ENCODE results near the gene FANCC.

Gene FANCC

GRCh38 chr9:95107001-95107749 lies 210.3 kb downstream of the FANCC start:
- Histone ChIP-seq H3K4me1 (ENCODE audit: control insufficient read depth in 2 of 2, insufficient read depth in 2 of 2, low read length in 2 of 2) (peaks cover 0 to under 1% of the 10 kb centered on the region in 2 donors), H3K36me3 (ENCODE audit: control insufficient read depth in 2 of 2, insufficient read depth in 2 of 2, low read length in 2 of 2) (peaks cover 11 to 13% of the 10 kb centered on the region in 2 donors), H3K9ac (ENCODE audit: low read depth in 1 of 2, low read length in 2 of 2) (no peak overlapping the region), H3K27ac (ENCODE audit: low read depth in 2 of 2, low read length in 2 of 2) (peak overlapping the region in 1 of 2 donors; percentile 49), H3K27me3 (ENCODE audit: control insufficient read depth in 2 of 2, insufficient read depth in 2 of 2, low read length in 2 of 2) (no peaks in the 10 kb centered on the region), H3K4me3 (ENCODE audit: low read length in 2 of 2) (no peak overlapping the region), H3K9me3 (ENCODE audit: control insufficient read depth in 2 of 2, low read length in 2 of 2) (no peaks in the 10 kb centered on the region)

GRCh38 chr9:95105519-95106287 lies 211.8 kb downstream of the FANCC start:
- H3K4me1 ChIP-seq (ENCODE audit: control insufficient read depth in 2 of 2, insufficient read depth in 2 of 2, low read length in 2 of 2) = peaks cover 0 to 3% of the 10 kb centered on the region in 2 donors
- H3K9me3 ChIP-seq (ENCODE audit: control insufficient read depth in 2 of 2, low read length in 2 of 2) = no peaks in the 10 kb centered on the region
- no peak overlapping the region for H3K4me3 ChIP-seq (ENCODE audit: low read length in 2 of 2)
- no peak overlapping the region for H3K27ac ChIP-seq (ENCODE audit: low read depth in 2 of 2, low read length in 2 of 2)
- H3K27me3 ChIP-seq (ENCODE audit: control insufficient read depth in 2 of 2, insufficient read depth in 2 of 2, low read length in 2 of 2) = no peaks in the 10 kb centered on the region
- no peak overlapping the region for H3K9ac ChIP-seq (ENCODE audit: low read depth in 1 of 2, low read length in 2 of 2)
- peaks cover 10 to 14% of the 10 kb centered on the region in 2 donors for H3K36me3 ChIP-seq (ENCODE audit: control insufficient read depth in 2 of 2, insufficient read depth in 2 of 2, low read length in 2 of 2)

GRCh38 chr9:95104980-95105379 lies 212.5 kb downstream of the FANCC start:
- no peak overlapping the region for H3K4me3 ChIP-seq (ENCODE audit: low read length in 2 of 2)
- peaks cover 0 to 3% of the 10 kb centered on the region in 2 donors for H3K4me1 ChIP-seq (ENCODE audit: control insufficient read depth in 2 of 2, insufficient read depth in 2 of 2, low read length in 2 of 2)
- H3K9ac ChIP-seq (ENCODE audit: low read depth in 1 of 2, low read length in 2 of 2) = no peak overlapping the region
- no peak overlapping the region for H3K27ac ChIP-seq (ENCODE audit: low read depth in 2 of 2, low read length in 2 of 2)
- H3K27me3 ChIP-seq (ENCODE audit: control insufficient read depth in 2 of 2, insufficient read depth in 2 of 2, low read length in 2 of 2) = no peaks in the 10 kb centered on the region
- H3K9me3 ChIP-seq (ENCODE audit: control insufficient read depth in 2 of 2, low read length in 2 of 2) = no peaks in the 10 kb centered on the region
- peaks cover 10 to 13% of the 10 kb centered on the region in 2 donors for H3K36me3 ChIP-seq (ENCODE audit: control insufficient read depth in 2 of 2, insufficient read depth in 2 of 2, low read length in 2 of 2)

GRCh38 chr9:95104581-95104960 lies 212.9 kb downstream of the FANCC start:
- Histone ChIP-seq H3K36me3 (ENCODE audit: control insufficient read depth in 2 of 2, insufficient read depth in 2 of 2, low read length in 2 of 2) (peaks cover 10 to 12% of the 10 kb centered on the region in 2 donors), H3K9ac (ENCODE audit: low read depth in 1 of 2, low read length in 2 of 2) (no peak overlapping the region), H3K27ac (ENCODE audit: low read depth in 2 of 2, low read length in 2 of 2) (no peak overlapping the region), H3K27me3 (ENCODE audit: control insufficient read depth in 2 of 2, insufficient read depth in 2 of 2, low read length in 2 of 2) (no peaks in the 10 kb centered on the region), H3K4me3 (ENCODE audit: low read length in 2 of 2) (no peak overlapping the region), H3K4me1 (ENCODE audit: control insufficient read depth in 2 of 2, insufficient read depth in 2 of 2, low read length in 2 of 2) (peaks cover 0 to 3% of the 10 kb centered on the region in 2 donors), H3K9me3 (ENCODE audit: control insufficient read depth in 2 of 2, low read length in 2 of 2) (no peaks in the 10 kb centered on the region)

- Histone ChIP-seq H3K27ac (ENCODE audit: low read depth in 2 of 2, low read length in 2 of 2) (no peak overlapping the region), H3K9me3 (ENCODE audit: control insufficient read depth in 2 of 2, low read length in 2 of 2) (no peaks in the 10 kb centered on the region), H3K27me3 (ENCODE audit: control insufficient read depth in 2 of 2, insufficient read depth in 2 of 2, low read length in 2 of 2) (no peaks in the 10 kb centered on the region), H3K4me3 (ENCODE audit: low read length in 2 of 2) (no peak overlapping the region), H3K36me3 (ENCODE audit: control insufficient read depth in 2 of 2, insufficient read depth in 2 of 2, low read length in 2 of 2) (peaks cover 13% of the 10 kb centered on the region in 2 donors), H3K4me1 (ENCODE audit: control insufficient read depth in 2 of 2, insufficient read depth in 2 of 2, low read length in 2 of 2) (peaks cover 0 to 3% of the 10 kb centered on the region in 2 donors), H3K9ac (ENCODE audit: low read depth in 1 of 2, low read length in 2 of 2) (no peak overlapping the region)
These were observed 213.5 kb downstream of the FANCC start for GRCh38 chr9:95103871-95104580.

GRCh38 chr9:95103281-95103771 lies 214.2 kb downstream of the FANCC start:
- no peaks in the 10 kb centered on the region for H3K9me3 ChIP-seq (ENCODE audit: control insufficient read depth in 2 of 2, low read length in 2 of 2)
- H3K4me3 ChIP-seq (ENCODE audit: low read length in 2 of 2) = no peak overlapping the region
- no peak overlapping the region for H3K9ac ChIP-seq (ENCODE audit: low read depth in 1 of 2, low read length in 2 of 2)
- no peak overlapping the region for H3K27ac ChIP-seq (ENCODE audit: low read depth in 2 of 2, low read length in 2 of 2)
- peaks cover 13% of the 10 kb centered on the region in 2 donors for H3K36me3 ChIP-seq (ENCODE audit: control insufficient read depth in 2 of 2, insufficient read depth in 2 of 2, low read length in 2 of 2)
- H3K4me1 ChIP-seq (ENCODE audit: control insufficient read depth in 2 of 2, insufficient read depth in 2 of 2, low read length in 2 of 2) = peaks cover 0 to 3% of the 10 kb centered on the region in 2 donors
- no peaks in the 10 kb centered on the region for H3K27me3 ChIP-seq (ENCODE audit: control insufficient read depth in 2 of 2, insufficient read depth in 2 of 2, low read length in 2 of 2)

- Histone ChIP-seq H3K4me1 (ENCODE audit: control insufficient read depth in 2 of 2, insufficient read depth in 2 of 2, low read length in 2 of 2) (peaks cover 0 to 3% of the 10 kb centered on the region in 2 donors), H3K27me3 (ENCODE audit: control insufficient read depth in 2 of 2, insufficient read depth in 2 of 2, low read length in 2 of 2) (no peaks in the 10 kb centered on the region), H3K4me3 (ENCODE audit: low read length in 2 of 2) (no peak overlapping the region), H3K36me3 (ENCODE audit: control insufficient read depth in 2 of 2, insufficient read depth in 2 of 2, low read length in 2 of 2) (peaks cover 13% of the 10 kb centered on the region in 2 donors), H3K9me3 (ENCODE audit: control insufficient read depth in 2 of 2, low read length in 2 of 2) (no peaks in the 10 kb centered on the region), H3K27ac (ENCODE audit: low read depth in 2 of 2, low read length in 2 of 2) (peak overlapping the region in 1 of 2 donors; percentile 24), H3K9ac (ENCODE audit: low read depth in 1 of 2, low read length in 2 of 2) (no peak overlapping the region)
These were observed 214.9 kb downstream of the FANCC start for GRCh38 chr9:95102572-95102971.

- no peak overlapping the region for H3K9ac ChIP-seq (ENCODE audit: low read depth in 1 of 2, low read length in 2 of 2)
- peaks cover 11 to 13% of the 10 kb centered on the region in 2 donors for H3K36me3 ChIP-seq (ENCODE audit: control insufficient read depth in 2 of 2, insufficient read depth in 2 of 2, low read length in 2 of 2)
- peaks cover 0 to 3% of the 10 kb centered on the region in 2 donors for H3K4me1 ChIP-seq (ENCODE audit: control insufficient read depth in 2 of 2, insufficient read depth in 2 of 2, low read length in 2 of 2)
These were observed 215.5 kb downstream of the FANCC start for GRCh38 chr9:95102001-95102433.

GRCh38 chr9:95101326-95101725 lies 216.2 kb downstream of the FANCC start:
- H3K27me3 ChIP-seq (ENCODE audit: control insufficient read depth in 2 of 2, insufficient read depth in 2 of 2, low read length in 2 of 2) = no peaks in the 10 kb centered on the region
- H3K9ac ChIP-seq (ENCODE audit: low read depth in 1 of 2, low read length in 2 of 2) = no peak overlapping the region
- no peaks in the 10 kb centered on the region for H3K9me3 ChIP-seq (ENCODE audit: control insufficient read depth in 2 of 2, low read length in 2 of 2)
- H3K36me3 ChIP-seq (ENCODE audit: control insufficient read depth in 2 of 2, insufficient read depth in 2 of 2, low read length in 2 of 2) = peaks cover 6 to 8% of the 10 kb centered on the region in 2 donors
- peaks cover 0 to 3% of the 10 kb centered on the region in 2 donors for H3K4me1 ChIP-seq (ENCODE audit: control insufficient read depth in 2 of 2, insufficient read depth in 2 of 2, low read length in 2 of 2)
- no peak overlapping the region for H3K27ac ChIP-seq (ENCODE audit: low read depth in 2 of 2, low read length in 2 of 2)
- no peak overlapping the region for H3K4me3 ChIP-seq (ENCODE audit: low read length in 2 of 2)

More at GRCh38 chr9:95102001-95102433, 215.5 kb downstream of the FANCC start:
- Histone ChIP-seq H3K9me3 (ENCODE audit: control insufficient read depth in 2 of 2, low read length in 2 of 2) (no peaks in the 10 kb centered on the region), H3K27ac (ENCODE audit: low read depth in 2 of 2, low read length in 2 of 2) (peak overlapping the region in 1 of 2 donors; percentile 24), H3K4me3 (ENCODE audit: low read length in 2 of 2) (no peak overlapping the region), H3K27me3 (ENCODE audit: control insufficient read depth in 2 of 2, insufficient read depth in 2 of 2, low read length in 2 of 2) (no peaks in the 10 kb centered on the region)

All from mucosa of rectum (tissue), 2 donors.